Placental epithelial cell (primary cell): ENCODE data around the gene SPART. TPM values are rescaled to one million over a fixed set of nuclear protein-coding genes. Genes with fewer than 3 reads are reported as not detected.

ENCODE experiments used
- small RNA-seq: library from RNA; depleted of rRNA; stranded (forward); fragments of <200 nt; gene quantifications from one replicate; pipeline ENCODE3, GENCODE V24; 2012
- total RNA-seq: library from RNA; depleted of rRNA; stranded (reverse); fragments of >200 nt; gene quantifications from 2 replicates; pipeline ENCODE4 v1.2.3, GENCODE V29; 2012

Gene SPART
- total RNA-seq: 28.4 and 31.0 TPM in 2 replicates

GRCh38 chr13:36346222-36347083, at the start of gene SPART:
Gene SPART (minus strand): TSS chr13:36346394. CDS start chr13:36335830, 10,564 bp downstream.

GRCh38 chr13:36297366-36298338, 48.5 kb downstream of the SPART start, which contains the start of gene CCDC169:
Gene CCDC169 (minus strand): TSS chr13:36297814. CDS start chr13:36297719, 95 bp downstream.

Small RNA genes lying within 50 kb of the gene (small RNA-seq; reads per million reads assigned to genes)
- not detected for gene RNU6-71P

Other genes starting within 250 kb of the SPART start
- gene DCLK1, start 215.0 kb downstream of the SPART start, total RNA-seq: 0.11 and 0.39 TPM in 2 replicates
- under 0.01 TPM in 1 of 2 replicates, not detected in the other for gene SOHLH2, start 131.8 kb downstream of the SPART start, total RNA-seq
- gene CCDC169, start 48.6 kb downstream of the SPART start, total RNA-seq: 0.11 and 0.39 TPM in 2 replicates
- gene CCNA1, start 86.1 kb upstream of the SPART start, total RNA-seq: not detected in 2 replicates